Epithelial cell of esophagus (primary cell): ENCODE data around the gene SYMPK.
"Not testable (repeated sequence)": the region's sequence is repeated elsewhere in the genome, so short reads cannot be mapped to it uniquely, and the experiment has no call there.

Source experiments
- DNase-seq: peaks from one replicate; pipeline ENCODE4 v3.0.0; 2010; ENCODE audit warnings: low read depth
- H3K4me3 ChIP-seq: 2 replicates; pipeline ENCODE4 v1.5.1; 2011; ENCODE audit warnings: mild to moderate bottlenecking, low read length, control low read depth
- TF ChIP-seq, protein P1 (sequence below): IDR thresholded peaks from 2 replicates; pipeline ENCODE4 v1.5.1; 2011; ENCODE audit warnings: low read depth, mild to moderate bottlenecking, low read length, control low read depth, inconsistent platforms; ENCODE audit not compliant: insufficient read depth; ENCODE audit errors: missing control alignments

The SYMPK gene

DNA sequence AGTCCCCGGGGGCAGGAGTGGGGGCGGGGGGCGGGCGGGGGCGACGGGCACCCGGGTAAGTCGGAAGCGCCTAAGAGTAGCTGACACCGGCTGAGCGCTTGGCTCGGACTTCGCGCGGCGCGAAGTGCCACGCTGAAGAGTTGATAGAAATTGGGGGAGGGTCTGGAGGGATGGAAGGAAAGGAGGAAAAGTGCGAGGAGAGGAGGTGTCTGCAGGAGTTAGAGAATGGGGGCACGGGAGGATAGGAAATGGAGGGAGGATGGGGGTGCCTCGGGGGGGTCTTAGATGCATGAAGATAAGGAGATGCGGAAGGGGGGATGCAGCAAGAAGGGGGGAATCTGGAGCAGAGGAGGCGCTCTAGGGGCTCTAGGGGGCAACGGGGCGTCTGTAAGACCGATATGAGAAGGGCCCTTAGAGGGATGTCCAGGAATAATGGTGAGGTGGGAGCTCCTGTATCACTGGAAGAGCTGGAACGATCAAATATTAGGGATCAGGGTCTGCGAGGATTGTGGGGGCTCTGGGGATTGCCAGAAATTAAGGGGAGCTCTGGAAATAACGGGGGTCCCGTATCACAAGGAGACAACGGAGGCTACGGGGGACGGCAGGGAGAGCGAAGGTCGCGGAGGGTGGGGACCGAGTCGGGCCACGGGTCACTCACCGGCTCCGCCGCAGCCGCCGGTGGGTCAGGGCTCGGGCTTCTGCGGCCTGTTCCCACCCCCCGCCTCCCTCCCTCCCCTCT is 39.1 kb upstream of the SYMPK start, which contains the start of gene MYPOP:
MYPOP (minus strand) TSS at position 702 of the 739 bp plus-strand sequence. CDS start 840 bp downstream, outside the sequence.
- H3K4me3 ChIP-seq: peak within 1 kb of the TSS; percentile 93
- TF ChIP-seq, protein P1, sequence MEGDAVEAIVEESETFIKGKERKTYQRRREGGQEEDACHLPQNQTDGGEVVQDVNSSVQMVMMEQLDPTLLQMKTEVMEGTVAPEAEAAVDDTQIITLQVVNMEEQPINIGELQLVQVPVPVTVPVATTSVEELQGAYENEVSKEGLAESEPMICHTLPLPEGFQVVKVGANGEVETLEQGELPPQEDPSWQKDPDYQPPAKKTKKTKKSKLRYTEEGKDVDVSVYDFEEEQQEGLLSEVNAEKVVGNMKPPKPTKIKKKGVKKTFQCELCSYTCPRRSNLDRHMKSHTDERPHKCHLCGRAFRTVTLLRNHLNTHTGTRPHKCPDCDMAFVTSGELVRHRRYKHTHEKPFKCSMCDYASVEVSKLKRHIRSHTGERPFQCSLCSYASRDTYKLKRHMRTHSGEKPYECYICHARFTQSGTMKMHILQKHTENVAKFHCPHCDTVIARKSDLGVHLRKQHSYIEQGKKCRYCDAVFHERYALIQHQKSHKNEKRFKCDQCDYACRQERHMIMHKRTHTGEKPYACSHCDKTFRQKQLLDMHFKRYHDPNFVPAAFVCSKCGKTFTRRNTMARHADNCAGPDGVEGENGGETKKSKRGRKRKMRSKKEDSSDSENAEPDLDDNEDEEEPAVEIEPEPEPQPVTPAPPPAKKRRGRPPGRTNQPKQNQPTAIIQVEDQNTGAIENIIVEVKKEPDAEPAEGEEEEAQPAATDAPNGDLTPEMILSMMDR: no peak
- DNase-seq: no peak

DNA sequence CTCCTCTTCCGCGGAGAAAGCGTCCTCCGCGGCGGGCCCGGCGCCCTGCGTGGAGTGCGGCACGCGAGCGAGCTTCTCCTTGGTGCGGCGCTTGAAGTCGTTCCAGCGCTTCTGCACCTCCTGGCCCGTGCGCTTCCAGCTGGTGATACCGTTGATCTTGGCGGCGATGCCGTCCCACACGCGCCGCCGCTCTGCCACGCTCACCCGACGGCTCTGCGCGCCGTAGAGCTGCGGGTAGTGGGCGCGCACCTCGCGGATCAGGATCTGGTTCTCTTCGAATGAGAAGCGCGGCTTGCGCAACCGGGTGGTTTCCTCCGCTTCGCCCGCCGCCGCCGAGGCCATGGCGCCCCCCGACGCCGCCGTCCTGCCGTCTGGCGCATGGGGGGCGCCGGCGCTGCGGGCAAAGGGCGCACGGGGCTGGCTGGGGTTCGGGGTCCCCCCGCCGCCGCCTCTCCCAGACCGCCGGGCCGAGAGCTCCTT is 38.5 kb upstream of the SYMPK start:
- TF ChIP-seq, protein P1: no peak
- peak; percentile 52 for DNase-seq
- peak overlapping the region; percentile 93 for H3K4me3 ChIP-seq

DNA sequence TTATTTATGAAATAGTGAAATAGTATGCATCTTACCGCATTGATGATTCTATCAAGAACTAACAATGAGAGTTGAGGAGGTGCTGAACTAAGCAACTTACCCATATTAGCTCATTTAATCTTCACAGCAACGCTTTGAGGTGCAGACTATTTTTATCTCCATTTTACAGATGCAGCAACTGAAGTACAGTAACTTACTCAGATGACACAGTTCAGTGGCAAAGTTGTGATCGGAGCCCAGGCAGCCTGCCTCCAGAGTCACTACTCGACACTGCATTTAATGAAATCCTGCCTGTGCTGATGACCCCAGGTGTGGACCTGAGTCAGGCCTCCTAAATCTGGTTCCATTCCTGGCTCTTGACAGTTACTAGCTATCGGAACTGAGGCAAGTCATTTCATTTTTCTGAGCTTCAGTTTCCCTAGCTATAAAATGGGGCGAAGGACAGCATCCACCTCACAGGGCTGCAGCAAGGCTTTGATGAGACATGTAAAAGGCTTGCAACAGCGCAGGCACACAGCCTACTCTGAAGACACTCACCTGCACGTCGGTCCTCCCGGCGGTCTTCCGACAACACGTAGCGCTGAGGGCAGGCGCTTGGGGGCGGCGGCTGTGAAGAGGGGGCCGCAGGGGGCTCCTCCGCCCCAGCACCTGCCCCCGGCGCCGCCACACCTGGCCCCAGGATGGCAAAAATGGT is 37.9 kb upstream of the SYMPK start:
- TF ChIP-seq, protein P1: no peak
- peak overlapping the region; percentile 93 for H3K4me3 ChIP-seq
- DNase-seq: peak; percentile 37

DNA sequence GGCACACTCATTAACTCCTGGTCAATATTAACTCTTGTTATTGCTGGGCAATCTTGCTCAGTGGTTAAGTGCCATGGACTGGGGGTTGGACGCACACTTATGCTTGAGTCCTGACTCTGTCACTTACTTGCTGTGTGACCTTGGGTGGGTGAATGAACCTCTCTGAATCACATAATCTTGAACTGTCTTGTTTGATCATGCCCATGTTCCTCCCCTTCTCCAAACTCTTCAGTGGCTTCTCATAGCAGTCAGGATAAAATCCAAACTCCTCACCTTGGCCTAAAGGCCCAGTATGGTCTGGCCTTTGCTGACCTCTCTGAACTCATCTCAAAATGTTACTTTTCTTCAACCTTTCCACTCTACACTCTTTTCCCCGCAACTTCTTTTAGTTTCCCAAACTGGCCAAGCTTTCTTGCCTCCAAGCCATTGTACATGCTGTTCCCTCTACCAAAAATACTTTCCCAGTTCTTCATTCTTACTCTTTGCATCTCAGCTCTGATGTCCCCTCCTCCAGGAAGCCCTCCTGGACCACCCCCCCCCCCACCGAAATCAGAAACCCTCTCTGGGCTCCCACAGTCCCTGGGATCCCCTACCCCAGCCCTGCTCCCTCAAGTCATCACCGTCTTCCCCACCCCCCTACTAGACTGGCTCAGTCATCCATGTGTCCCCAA is 37.1 kb upstream of the SYMPK start:
- no peak overlapping the region for H3K4me3 ChIP-seq
- DNase-seq: no peak
- TF ChIP-seq, protein P1: no peak

DNA sequence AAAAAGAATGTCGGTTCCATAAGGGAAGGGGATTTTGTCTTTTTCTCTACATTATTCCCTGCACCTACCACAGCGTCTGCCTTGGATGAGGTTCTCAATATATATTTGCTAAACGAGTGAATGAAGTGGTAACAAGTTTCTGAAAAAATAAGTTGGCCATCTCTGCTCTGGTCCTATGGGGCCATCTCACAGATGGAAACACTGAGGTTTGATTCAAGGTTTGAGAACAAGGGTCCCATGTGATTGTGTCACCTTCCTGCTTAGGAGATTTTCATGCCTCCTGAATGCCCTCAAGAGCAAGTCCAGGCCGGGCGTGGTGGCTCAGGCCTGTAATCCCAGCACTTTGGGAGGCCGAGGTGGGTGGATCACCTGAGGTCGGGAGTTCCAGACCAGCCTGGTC is 36.3 kb upstream of the SYMPK start:
- H3K4me3 ChIP-seq: no peak overlapping the region
- TF ChIP-seq, protein P1: no peak
- DNase-seq: no peak

DNA sequence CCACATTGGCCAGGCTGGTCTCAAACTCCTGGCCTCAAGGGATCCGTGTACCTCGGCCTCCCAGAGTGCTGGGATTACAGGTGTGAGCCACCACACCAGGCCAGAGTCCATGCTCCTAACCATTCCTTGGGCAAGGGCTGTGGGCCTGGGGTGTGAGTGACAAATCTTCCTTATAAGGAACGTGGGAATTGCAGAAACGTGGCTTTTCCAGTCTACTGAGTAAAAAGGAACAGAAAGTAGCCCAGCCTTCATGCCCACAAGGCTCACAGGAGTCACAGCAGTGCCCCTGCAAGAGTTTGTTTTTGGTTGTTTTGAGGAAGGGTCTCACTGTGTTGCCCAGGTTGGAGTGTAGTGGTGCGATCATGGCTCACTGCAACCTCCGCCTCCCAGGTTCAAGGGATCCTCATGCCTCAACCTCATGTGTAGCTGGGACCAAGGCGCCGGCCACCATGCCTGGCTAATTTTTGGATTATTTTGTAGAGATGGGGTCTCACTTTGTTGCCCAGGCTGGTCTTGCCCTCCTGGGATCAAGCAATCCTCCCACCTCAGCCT is 34.4 kb upstream of the SYMPK start:
- H3K4me3 ChIP-seq: no peak overlapping the region
- DNase-seq: no peak
- TF ChIP-seq, protein P1: no peak

DNA sequence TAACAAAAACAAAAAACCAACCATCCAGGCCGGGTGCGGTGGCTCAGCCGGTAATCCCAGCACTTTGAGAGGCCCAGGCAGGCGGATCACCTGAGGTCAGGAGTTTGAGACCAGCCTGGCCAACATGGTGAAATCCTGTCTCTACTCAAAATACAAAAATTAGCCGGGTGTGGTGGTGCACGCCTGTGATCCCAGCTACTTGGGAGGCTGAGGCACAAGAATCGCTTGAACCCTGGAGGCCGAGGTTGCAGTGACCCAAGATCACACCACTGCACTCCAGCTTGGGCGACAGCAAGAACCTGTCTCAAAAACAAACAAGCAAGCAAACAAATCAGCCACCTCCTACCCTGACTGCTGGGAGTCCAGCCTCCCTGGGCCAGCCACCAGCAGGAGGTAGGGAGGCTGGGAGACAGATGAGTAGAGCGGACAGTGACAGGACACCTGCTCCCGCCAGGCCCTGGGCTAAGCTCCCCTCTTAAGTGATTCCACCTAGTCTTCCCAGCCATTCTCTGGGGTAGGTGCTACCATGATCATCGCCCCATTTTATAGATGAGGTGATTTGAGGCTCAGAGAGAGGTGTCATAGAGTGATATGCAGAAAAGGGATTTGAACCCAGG is 33.1 kb upstream of the SYMPK start:
- DNase-seq, H3K4me3 ChIP-seq: not testable (repeated sequence)
